ENCODE data around the gene HID1.
"Not testable (repeated sequence)": the region's sequence is repeated elsewhere in the genome, so short reads cannot be mapped to it uniquely, and the experiment has no call there.

The HID1 gene

GRCh38 chr17:74919440-74920305, 52.9 kb downstream of the HID1 start:
- no peak for DNase-seq

GRCh38 chr17:74918906-74919305, 53.7 kb downstream of the HID1 start:
- no peak for DNase-seq

GRCh38 chr17:74917430-74917829, 55.1 kb downstream of the HID1 start:
- DNase-seq: no peak

- no peak for DNase-seq
Observed at GRCh38 chr17:74916851-74917199, 55.7 kb downstream of the HID1 start.

GRCh38 chr17:74916136-74916850, 56.3 kb downstream of the HID1 start:
- DNase-seq: no peak

- not testable (repeated sequence) for DNase-seq
Observed at GRCh38 chr17:74911423-74911822, 61.1 kb downstream of the HID1 start.

GRCh38 chr17:74909097-74909496, 63.5 kb downstream of the HID1 start:
- DNase-seq: not testable (repeated sequence)

GRCh38 chr17:74907012-74907411, 65.5 kb downstream of the HID1 start:
- no peak for DNase-seq

GRCh38 chr17:74906214-74906793, 66.3 kb downstream of the HID1 start:
- not testable (repeated sequence) for DNase-seq

- DNase-seq: no peak
Observed at GRCh38 chr17:74904687-74905409, 67.7 kb downstream of the HID1 start.

- no peak for DNase-seq
Observed at GRCh38 chr17:74903671-74904070, 68.9 kb downstream of the HID1 start.

- DNase-seq: no peak
Observed at GRCh38 chr17:74903034-74903433, 69.5 kb downstream of the HID1 start.

GRCh38 chr17:74901353-74902135, 71.0 kb downstream of the HID1 start:
- no peak for DNase-seq

All from NCI-H2029 treated with DMSO at 0.1 percent for 48 hours (cell line).